Colon (tissue), 2 donors: ENCODE data around the gene TFR2.

Source experiments
- FAIRE-seq: peaks from 2 replicates; lab custom pipeline; 2012; peaks lifted over from hg19 to GRCh38; lab: Jason Lieb, UNC
- donor health status: control.
- donor health status: control.

The TFR2 gene

DNA sequence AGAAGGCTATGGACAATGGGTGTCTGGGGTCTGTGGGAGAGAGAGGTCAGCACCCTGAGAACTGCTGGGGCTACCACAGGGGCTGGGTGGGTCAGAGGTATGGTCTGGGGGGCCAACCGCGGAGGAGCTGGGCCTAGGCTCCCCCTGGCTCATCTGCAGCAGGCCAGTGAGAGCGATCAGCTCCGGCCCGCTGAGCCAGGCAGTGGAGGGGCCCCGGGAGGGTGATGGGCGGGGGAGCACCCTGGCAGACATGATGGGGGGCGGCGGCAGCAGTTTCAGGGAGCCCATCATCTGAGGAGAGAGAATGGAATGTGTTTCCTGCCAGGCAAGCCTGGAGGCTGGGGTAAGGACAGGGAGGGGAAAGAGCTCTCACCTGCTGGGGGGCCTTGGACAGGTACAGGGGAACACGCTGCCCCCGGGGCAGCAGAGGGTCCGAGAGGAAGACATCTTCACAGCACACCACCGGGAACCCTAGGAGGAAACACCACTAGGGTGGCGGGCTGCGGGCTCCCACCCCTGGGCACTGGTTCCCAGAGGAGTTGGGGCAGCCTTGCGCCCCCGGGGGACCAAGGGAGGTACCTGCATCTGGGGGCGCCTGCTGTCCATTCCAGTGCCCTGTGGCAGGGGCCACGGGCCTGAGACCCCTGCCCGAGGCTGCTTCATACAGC, 68.9 kb downstream of the TFR2 start:
- no peak for FAIRE-seq

DNA sequence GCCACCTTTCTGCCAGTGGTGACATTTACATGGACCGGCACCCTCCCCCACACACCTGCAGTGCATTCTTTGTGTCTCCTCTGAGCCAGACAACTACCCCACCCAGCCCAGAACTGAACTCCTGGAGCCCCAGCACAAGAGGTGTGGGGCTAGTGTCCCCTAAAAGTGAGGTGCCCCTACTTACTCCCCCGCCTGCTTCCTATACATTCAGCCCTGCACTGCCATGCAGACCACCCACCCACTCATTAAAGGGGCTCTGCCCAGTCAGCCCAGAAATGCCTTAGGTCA, 69.6 kb downstream of the TFR2 start:
- no peak for FAIRE-seq

DNA sequence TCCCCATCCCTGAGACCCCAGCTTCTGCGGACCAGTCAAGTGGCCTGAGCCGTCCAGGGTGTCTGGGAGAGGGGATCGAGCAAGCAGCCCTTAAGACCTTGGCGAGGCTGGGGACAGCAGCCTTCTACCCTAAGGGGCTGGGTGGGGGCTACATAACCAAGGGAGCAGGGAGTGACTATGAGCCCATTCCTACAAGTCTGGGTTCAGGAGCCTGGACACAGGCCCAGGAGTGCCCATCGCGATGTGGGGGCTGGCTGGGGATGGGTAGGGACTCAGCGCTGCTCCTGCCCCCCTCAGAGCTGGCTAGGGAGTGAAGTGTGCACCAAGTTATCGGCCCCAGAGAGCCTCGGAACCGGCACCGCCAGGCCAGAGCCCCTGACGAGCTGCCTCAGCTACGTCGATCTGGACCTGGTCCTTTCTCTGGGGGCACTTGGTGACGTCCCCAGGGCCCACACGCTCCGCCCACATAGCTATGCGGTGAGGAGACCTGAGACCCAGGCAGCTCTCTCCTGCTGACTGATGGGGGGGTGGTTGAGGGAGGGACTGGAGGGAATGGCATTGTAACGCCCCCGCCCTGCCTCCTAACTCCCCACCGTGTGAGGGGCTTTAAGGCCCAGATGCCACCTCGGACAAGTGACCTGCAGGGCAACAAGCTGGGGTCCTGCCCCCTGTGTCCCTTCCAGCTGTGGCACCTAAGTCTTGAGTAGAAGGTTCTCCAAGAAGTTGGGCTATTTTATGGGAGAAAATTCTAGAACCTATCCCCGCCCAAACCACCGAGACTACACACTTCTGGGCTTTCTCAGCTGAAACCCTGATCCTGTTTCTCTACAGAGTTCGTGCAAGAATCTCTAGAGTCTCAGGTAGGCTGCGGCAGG, 70.2 kb downstream of the TFR2 start:
- no peak for FAIRE-seq
